ENCODE results near the gene DICER1.

Gene DICER1

DNA sequence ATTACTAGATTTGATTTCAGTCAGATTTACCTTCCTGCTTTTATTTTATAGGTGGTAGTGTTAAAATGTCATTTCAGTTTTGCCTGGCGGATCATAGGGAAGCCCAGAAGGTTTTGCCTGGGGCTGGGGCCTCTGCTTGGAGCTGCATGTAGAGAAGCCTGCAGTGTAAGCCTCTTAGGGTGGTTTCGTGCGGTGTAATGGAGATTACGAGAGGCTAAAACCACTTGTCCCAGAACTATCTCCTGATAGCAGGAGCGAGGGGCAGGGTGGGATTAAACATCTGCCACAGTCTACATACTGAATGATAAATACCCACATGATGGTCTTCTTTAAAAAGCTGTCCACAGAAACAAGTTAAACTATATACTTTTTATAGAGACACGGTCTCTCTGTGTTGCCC is 35.0 kb upstream of the DICER1 start:
- CTCF ChIA-PET = interaction anchor here (0.8 to 1.1 kb wide), 3 partner anchors 15 to 61 kb away, joined by 3 to 4 read pairs (median 3); partner anchors contain the start of gene DICER1
- peak in 2 of 3 donors; percentile 12 to 38 for DNase-seq
- peaks cover 0 to 9% (median 0%) of the 10 kb centered on the region in 5 experiments for H3K9me3 ChIP-seq (ENCODE audit: control extremely low read depth in 1 of 5, control insufficient read depth in 4 of 5, insufficient read depth in 2 of 5, low read depth in 1 of 5, low read length in 4 of 5)
- peaks cover 0 to 26% (median 22%) of the 10 kb centered on the region in 4 experiments for H3K4me1 ChIP-seq (ENCODE audit: control extremely low read depth in 1 of 4, control insufficient read depth in 4 of 4, insufficient read depth in 4 of 4, low read length in 3 of 4)
- no peaks in the 10 kb centered on the region for H3K27me3 ChIP-seq (replicated peaks in 2 of 5; ENCODE audit: control insufficient read depth in 4 of 5, insufficient read depth in 5 of 5, low read length in 4 of 5)
- no peak overlapping the region for H3K27ac ChIP-seq (ENCODE audit: insufficient read depth in 1 of 2, low read depth in 1 of 2, low read length in 2 of 2, poor library complexity in 1 of 2, severe bottlenecking in 2 of 2)
- WGBS (ENCODE audit: insufficient coverage) = 100% methylated on average over 5 of the region's 6 CpGs
- no peaks in the 10 kb centered on the region for H3K36me3 ChIP-seq (ENCODE audit: control insufficient read depth in 4 of 4, insufficient read depth in 4 of 4, low read length in 3 of 4)
- POLR2A ChIA-PET = no interaction called here
- H3K4me3 ChIP-seq (ENCODE audit: control insufficient read depth in 1 of 7, extremely low read depth in 1 of 7, insufficient read depth in 4 of 7, low read depth in 2 of 7, low read length in 6 of 7) = no peak overlapping the region

DNA sequence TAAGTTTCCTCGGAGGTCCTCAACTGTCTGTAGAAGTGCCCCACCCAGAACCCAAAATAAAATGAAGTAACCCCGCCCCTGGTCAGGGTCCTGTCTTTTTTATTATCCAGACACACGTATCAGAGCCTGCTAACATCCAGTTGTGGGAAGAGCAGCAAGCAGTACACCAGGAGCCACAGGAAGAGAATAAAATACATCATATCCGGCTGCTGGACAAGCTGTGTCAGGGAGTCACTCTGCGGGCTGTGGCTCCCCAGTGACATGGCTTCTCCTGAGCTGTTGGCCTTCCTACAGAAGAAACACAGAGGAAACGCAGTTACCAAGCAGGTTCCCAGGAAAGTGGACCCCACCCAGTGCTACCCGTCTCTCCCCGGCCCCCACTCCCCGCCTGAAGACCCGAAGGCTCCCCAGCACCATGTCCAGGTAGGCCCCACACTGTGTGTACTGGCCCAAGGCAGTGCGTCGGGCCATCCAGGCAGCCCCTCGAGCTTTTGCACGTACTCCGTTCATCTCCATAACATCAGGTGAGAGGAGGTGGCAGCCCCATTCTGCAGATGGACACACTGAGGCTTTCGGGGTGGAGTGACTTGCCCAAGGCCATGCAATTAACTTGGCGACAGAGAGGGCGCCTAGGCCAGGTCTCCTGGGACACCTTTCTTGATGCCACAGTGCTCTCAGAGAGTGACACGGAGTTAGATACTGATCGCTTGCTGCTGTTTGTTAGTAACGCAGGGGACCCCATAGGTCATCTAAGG is 34.3 kb upstream of the DICER1 start:
- Histone ChIP-seq H3K4me3 (ENCODE audit: control insufficient read depth in 1 of 7, extremely low read depth in 1 of 7, insufficient read depth in 4 of 7, low read depth in 2 of 7, low read length in 6 of 7) (peak overlapping the region in 3 of 7 experiments; percentile 3 to 56 (median 28)), H3K4me1 (ENCODE audit: control extremely low read depth in 1 of 4, control insufficient read depth in 4 of 4, insufficient read depth in 4 of 4, low read length in 3 of 4) (peaks cover under 1 to 32% (median 28%) of the 10 kb centered on the region in 4 experiments), H3K36me3 (ENCODE audit: control insufficient read depth in 4 of 4, insufficient read depth in 4 of 4, low read length in 3 of 4) (no peaks in the 10 kb centered on the region), H3K27me3 (replicated peaks in 2 of 5; ENCODE audit: control insufficient read depth in 4 of 5, insufficient read depth in 5 of 5, low read length in 4 of 5) (no peaks in the 10 kb centered on the region), H3K27ac (ENCODE audit: insufficient read depth in 1 of 2, low read depth in 1 of 2, low read length in 2 of 2, poor library complexity in 1 of 2, severe bottlenecking in 2 of 2) (peak overlapping the region in 1 of 2 experiments; percentile 7), H3K9me3 (ENCODE audit: control extremely low read depth in 1 of 5, control insufficient read depth in 4 of 5, insufficient read depth in 2 of 5, low read depth in 1 of 5, low read length in 4 of 5) (peaks cover 0 to 9% (median 0%) of the 10 kb centered on the region in 5 experiments)
- ChIA-PET CTCF (interaction anchor here (0.8 to 1.2 kb wide), 2 partner anchors 15 to 17 kb away, joined by 4 to 6 read pairs; no protein-coding TSS in a partner anchor), POLR2A (interaction anchor here (0.5 kb wide), 1 partner anchor 21 kb away, joined by 3 read pairs; no protein-coding TSS in a partner anchor)
- DNase-seq = peak; percentile 54 to 85 (median 74)
- 69% methylated on average over 17 of the region's 21 CpGs for WGBS (ENCODE audit: insufficient coverage)

- POLR2A ChIA-PET = interaction anchor here (0.5 kb wide), 1 partner anchor 20 kb away, joined by 3 read pairs; no protein-coding TSS in a partner anchor
- Histone ChIP-seq H3K9me3 (ENCODE audit: control extremely low read depth in 1 of 5, control insufficient read depth in 4 of 5, insufficient read depth in 2 of 5, low read depth in 1 of 5, low read length in 4 of 5) (peaks cover 0 to 9% (median 0%) of the 10 kb centered on the region in 5 experiments), H3K27ac (ENCODE audit: insufficient read depth in 1 of 2, low read depth in 1 of 2, low read length in 2 of 2, poor library complexity in 1 of 2, severe bottlenecking in 2 of 2) (no peak overlapping the region), H3K36me3 (ENCODE audit: control insufficient read depth in 4 of 4, insufficient read depth in 4 of 4, low read length in 3 of 4) (no peaks in the 10 kb centered on the region), H3K27me3 (replicated peaks in 2 of 5; ENCODE audit: control insufficient read depth in 4 of 5, insufficient read depth in 5 of 5, low read length in 4 of 5) (no peaks in the 10 kb centered on the region), H3K4me3 (ENCODE audit: control insufficient read depth in 1 of 7, extremely low read depth in 1 of 7, insufficient read depth in 4 of 7, low read depth in 2 of 7, low read length in 6 of 7) (peak overlapping the region in 3 of 7 experiments; percentile 10 to 56 (median 28)), H3K4me1 (ENCODE audit: control extremely low read depth in 1 of 4, control insufficient read depth in 4 of 4, insufficient read depth in 4 of 4, low read length in 3 of 4) (peaks cover 3 to 37% (median 34%) of the 10 kb centered on the region in 4 experiments)
- WGBS (ENCODE audit: insufficient coverage) = 93% methylated on average over 5 of the region's 7 CpGs
- CTCF ChIA-PET = interaction anchor here (1.2 to 2.0 kb wide), 3 partner anchors 11 to 30 kb away, joined by 4 to 6 read pairs (median 5); no protein-coding TSS in a partner anchor
- DNase-seq = no peak
These were observed 33.5 kb upstream of the DICER1 start for GRCh38 chr14:95190857-95191256.

- Histone ChIP-seq H3K27me3 (replicated peaks in 2 of 5; ENCODE audit: control insufficient read depth in 4 of 5, insufficient read depth in 5 of 5, low read length in 4 of 5) (no peaks in the 10 kb centered on the region), H3K4me3 (ENCODE audit: control insufficient read depth in 1 of 7, extremely low read depth in 1 of 7, insufficient read depth in 4 of 7, low read depth in 2 of 7, low read length in 6 of 7) (no peak overlapping the region), H3K36me3 (ENCODE audit: control insufficient read depth in 4 of 4, insufficient read depth in 4 of 4, low read length in 3 of 4) (no peaks in the 10 kb centered on the region), H3K4me1 (ENCODE audit: control extremely low read depth in 1 of 4, control insufficient read depth in 4 of 4, insufficient read depth in 4 of 4, low read length in 3 of 4) (peaks cover 3 to 42% (median 39%) of the 10 kb centered on the region in 4 experiments), H3K27ac (ENCODE audit: insufficient read depth in 1 of 2, low read depth in 1 of 2, low read length in 2 of 2, poor library complexity in 1 of 2, severe bottlenecking in 2 of 2) (no peak overlapping the region), H3K9me3 (ENCODE audit: control extremely low read depth in 1 of 5, control insufficient read depth in 4 of 5, insufficient read depth in 2 of 5, low read depth in 1 of 5, low read length in 4 of 5) (peaks cover 0 to 9% (median 0%) of the 10 kb centered on the region in 5 experiments)
- 49% methylated on average over 3 of the region's 4 CpGs for WGBS (ENCODE audit: insufficient coverage)
- CTCF ChIA-PET = interaction anchor here (1.6 to 2.0 kb wide), 2 partner anchors 11 to 30 kb away, joined by 4 to 5 read pairs; no protein-coding TSS in a partner anchor
- no peak for DNase-seq
- POLR2A ChIA-PET = no interaction called here
These were observed 33.1 kb upstream of the DICER1 start for GRCh38 chr14:95190346-95190840.

- H3K27ac ChIP-seq (ENCODE audit: insufficient read depth in 1 of 2, low read depth in 1 of 2, low read length in 2 of 2, poor library complexity in 1 of 2, severe bottlenecking in 2 of 2) = no peak overlapping the region
- CTCF ChIA-PET = interaction anchor here (1.6 to 2.0 kb wide), 2 partner anchors 10 to 29 kb away, joined by 4 to 5 read pairs; no protein-coding TSS in a partner anchor
These were observed 32.2 kb upstream of the DICER1 start for GRCh38 chr14:95189367-95190132.

GRCh38 chr14:95188380-95188779 is 31.1 kb upstream of the DICER1 start:
- H3K27me3 ChIP-seq (replicated peaks in 2 of 5; ENCODE audit: control insufficient read depth in 4 of 5, insufficient read depth in 5 of 5, low read length in 4 of 5) = no peaks in the 10 kb centered on the region
- WGBS (ENCODE audit: insufficient coverage) = 100% methylated on average over 2 of the region's 3 CpGs
- H3K9me3 ChIP-seq (ENCODE audit: control extremely low read depth in 1 of 5, control insufficient read depth in 4 of 5, insufficient read depth in 2 of 5, low read depth in 1 of 5, low read length in 4 of 5) = peaks cover 0 to 9% (median 0%) of the 10 kb centered on the region in 5 experiments
- ChIA-PET POLR2A (no interaction called here), CTCF (interaction anchor here (1.8 kb wide), 1 partner anchor 14 kb away, joined by 4 read pairs; no protein-coding TSS in a partner anchor)
- no peak overlapping the region for H3K4me3 ChIP-seq (ENCODE audit: control insufficient read depth in 1 of 7, extremely low read depth in 1 of 7, insufficient read depth in 4 of 7, low read depth in 2 of 7, low read length in 6 of 7)
- no peak overlapping the region for H3K27ac ChIP-seq (ENCODE audit: insufficient read depth in 1 of 2, low read depth in 1 of 2, low read length in 2 of 2, poor library complexity in 1 of 2, severe bottlenecking in 2 of 2)
- peak; percentile 23 to 52 (median 50) for DNase-seq
- peaks cover 14 to 62% (median 58%) of the 10 kb centered on the region in 4 experiments for H3K4me1 ChIP-seq (ENCODE audit: control extremely low read depth in 1 of 4, control insufficient read depth in 4 of 4, insufficient read depth in 4 of 4, low read length in 3 of 4)
- no peaks in the 10 kb centered on the region for H3K36me3 ChIP-seq (ENCODE audit: control insufficient read depth in 4 of 4, insufficient read depth in 4 of 4, low read length in 3 of 4)

More at GRCh38 chr14:95189367-95190132, 32.2 kb upstream of the DICER1 start:
- H3K4me1 ChIP-seq (ENCODE audit: control extremely low read depth in 1 of 4, control insufficient read depth in 4 of 4, insufficient read depth in 4 of 4, low read length in 3 of 4) = peaks cover 8 to 50% (median 47%) of the 10 kb centered on the region in 4 experiments
- no peak for DNase-seq
- WGBS (ENCODE audit: insufficient coverage) = 100% methylated on average over 5 of the region's 5 CpGs
- H3K36me3 ChIP-seq (ENCODE audit: control insufficient read depth in 4 of 4, insufficient read depth in 4 of 4, low read length in 3 of 4) = no peaks in the 10 kb centered on the region
- H3K27me3 ChIP-seq (replicated peaks in 2 of 5; ENCODE audit: control insufficient read depth in 4 of 5, insufficient read depth in 5 of 5, low read length in 4 of 5) = no peaks in the 10 kb centered on the region
- POLR2A ChIA-PET = interaction anchor here (0.5 kb wide), 1 partner anchor 19 kb away, joined by 3 read pairs; no protein-coding TSS in a partner anchor
- H3K4me3 ChIP-seq (ENCODE audit: control insufficient read depth in 1 of 7, extremely low read depth in 1 of 7, insufficient read depth in 4 of 7, low read depth in 2 of 7, low read length in 6 of 7) = no peak overlapping the region
- peaks cover 0 to 9% (median 0%) of the 10 kb centered on the region in 5 experiments for H3K9me3 ChIP-seq (ENCODE audit: control extremely low read depth in 1 of 5, control insufficient read depth in 4 of 5, insufficient read depth in 2 of 5, low read depth in 1 of 5, low read length in 4 of 5)
